CD4-positive, alpha-beta T cell treated with Interleukin-21 for 1 hour (primary cell): ENCODE measurements around the gene TTC33.

Experiments used
- DNase-seq: peaks from one replicate; pipeline ENCODE4 v3.0.0-alpha.2; 2020

Gene TTC33

GRCh38 chr5:40501711-40502444 is 253.9 kb downstream of the TTC33 start:
- no peak for DNase-seq

- DNase-seq: no peak
These were observed 256.1 kb downstream of the TTC33 start for GRCh38 chr5:40499518-40500273.

DNA sequence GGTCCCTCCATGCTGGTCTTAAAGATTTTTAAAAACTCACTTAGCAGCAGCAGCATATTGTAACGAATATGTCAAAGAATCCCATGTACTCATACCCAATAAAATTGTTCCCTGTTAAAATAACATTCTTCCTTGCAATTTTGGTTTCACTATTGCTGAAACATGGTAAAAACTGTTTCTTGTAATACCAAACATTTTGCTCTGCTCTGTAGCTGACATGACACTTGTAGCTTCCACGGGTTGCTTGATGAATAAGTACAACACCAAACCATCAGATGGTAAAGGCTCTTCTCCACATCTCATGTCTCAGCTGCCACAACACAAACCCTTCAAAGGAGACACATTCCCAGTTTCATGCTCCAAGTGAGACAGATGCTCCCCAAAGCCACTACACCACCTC is 256.8 kb downstream of the TTC33 start:
- no peak for DNase-seq

- no peak for DNase-seq
These were observed 258.2 kb downstream of the TTC33 start for GRCh38 chr5:40497573-40497972.

GRCh38 chr5:40495237-40495635 is 260.5 kb downstream of the TTC33 start:
- no peak for DNase-seq

DNA sequence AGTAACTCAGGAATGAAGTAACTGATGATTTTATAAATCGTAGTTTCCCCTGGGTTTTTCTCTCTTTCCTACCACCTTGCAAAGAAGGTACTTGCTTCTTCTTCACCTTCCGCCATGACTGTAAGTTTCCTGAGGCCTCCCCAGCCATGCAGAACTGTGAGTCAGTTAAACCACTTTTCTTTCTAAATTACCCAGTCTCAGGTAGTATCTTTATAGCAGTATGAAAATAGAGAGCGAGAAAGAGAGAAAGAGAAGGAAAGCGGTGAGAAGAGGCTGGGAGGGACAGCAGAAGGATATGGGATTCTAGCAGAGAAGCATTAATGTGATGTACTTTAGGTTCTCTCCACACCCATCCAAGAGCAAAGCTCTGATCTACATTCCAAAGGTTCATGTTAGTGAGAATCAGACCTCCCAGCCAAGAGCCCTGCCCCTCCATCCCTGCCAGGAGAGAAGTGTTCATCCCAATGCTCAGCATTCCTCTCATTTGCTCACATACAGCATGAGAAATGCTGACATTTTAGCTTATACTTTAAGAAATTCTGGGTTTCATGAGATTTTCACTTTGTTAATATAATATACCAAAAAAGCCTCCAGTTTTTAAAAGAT is 261.0 kb downstream of the TTC33 start:
- no peak for DNase-seq

DNA sequence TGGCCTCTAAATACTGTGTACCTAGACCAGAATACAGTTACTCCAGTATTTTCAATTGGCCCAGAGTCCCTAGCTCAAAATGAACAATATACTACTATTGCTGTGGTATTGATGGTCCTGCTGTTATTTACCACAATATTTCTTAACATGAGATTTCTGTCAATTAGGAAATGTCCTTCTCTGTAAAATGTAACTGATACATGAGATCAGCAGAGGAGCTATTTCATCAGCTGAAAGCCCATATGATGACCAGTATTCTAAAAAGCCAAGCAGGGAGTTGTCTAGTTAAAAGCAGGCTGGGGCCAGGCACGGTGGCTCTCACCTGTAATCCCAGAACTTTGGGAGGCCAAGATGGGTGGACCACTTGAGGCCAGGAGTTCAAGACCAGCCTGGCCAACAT is 263.7 kb downstream of the TTC33 start:
- DNase-seq: no peak

GRCh38 chr5:40491644-40492043 is 264.1 kb downstream of the TTC33 start:
- DNase-seq: no peak

DNA sequence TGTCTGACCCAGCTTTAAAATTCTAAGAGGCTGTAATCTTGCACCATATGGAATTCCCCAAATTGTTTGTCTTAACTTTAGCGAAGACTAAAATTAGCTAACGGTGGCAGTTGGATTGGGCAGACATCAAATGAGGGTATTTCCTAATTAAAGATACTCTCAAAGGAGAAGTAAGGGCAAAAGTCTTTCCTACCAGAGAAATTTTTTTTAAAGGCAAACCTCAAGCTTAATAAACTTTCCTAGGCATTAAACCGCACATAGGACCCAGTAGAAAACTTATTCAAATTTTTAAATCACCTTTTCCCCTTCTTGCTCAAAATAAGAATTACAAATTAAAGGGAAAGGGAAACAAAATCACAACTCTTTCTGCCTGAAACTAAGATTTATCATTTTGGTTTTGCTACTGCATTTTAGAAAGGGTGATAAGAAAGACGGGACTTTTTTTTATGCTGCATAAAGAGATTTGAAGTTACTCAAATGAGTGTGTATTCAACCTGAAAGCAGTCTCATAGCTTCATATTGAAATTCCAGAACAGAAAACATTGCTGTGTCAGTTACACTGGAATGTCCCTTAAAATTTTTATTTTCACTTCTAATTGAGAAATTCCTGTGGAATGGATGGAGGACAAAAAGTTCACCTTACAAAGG is 265.2 kb downstream of the TTC33 start:
- DNase-seq: peak; percentile 29

- no peak for DNase-seq
These were observed 266.3 kb downstream of the TTC33 start for GRCh38 chr5:40489421-40489820.

DNA sequence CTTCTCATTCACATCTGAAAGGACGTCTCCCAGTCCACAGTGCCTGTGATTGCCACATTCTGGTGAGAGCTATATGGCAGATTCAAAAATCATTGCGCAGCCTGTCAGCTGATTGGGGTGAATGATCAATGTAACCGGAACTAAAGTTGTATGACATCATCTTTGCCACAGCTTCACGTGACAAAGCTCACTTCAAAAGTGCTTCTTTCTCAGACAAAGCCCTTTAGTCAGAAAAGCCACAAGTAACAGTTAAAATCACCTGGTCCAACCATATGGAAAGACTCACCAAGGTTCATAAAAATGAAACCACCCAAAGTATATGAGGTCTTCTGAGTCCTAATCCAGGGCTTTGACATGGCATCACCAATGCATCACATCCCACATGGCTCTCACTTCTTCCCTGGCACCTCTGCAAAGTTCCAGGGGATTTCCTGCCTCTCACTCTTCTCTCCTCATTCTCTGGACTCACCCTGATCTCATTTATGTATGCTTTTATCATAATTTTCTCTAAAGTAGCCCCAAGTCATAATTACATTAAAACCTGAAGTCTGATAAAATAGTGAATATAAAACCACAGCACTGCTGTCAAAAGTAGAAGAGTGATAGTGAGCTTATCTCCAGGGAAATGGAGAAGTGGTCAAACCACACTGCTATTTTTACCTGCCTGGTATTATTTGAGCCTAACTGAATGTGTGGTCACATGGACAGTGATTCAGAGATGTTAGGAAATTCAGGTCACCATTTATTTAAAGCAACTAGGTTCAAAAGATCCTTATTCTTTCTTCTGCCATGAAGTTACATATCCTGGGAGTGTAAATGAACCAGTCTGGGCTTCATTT is 269.1 kb downstream of the TTC33 start:
- peak; percentile 73 for DNase-seq

DNA sequence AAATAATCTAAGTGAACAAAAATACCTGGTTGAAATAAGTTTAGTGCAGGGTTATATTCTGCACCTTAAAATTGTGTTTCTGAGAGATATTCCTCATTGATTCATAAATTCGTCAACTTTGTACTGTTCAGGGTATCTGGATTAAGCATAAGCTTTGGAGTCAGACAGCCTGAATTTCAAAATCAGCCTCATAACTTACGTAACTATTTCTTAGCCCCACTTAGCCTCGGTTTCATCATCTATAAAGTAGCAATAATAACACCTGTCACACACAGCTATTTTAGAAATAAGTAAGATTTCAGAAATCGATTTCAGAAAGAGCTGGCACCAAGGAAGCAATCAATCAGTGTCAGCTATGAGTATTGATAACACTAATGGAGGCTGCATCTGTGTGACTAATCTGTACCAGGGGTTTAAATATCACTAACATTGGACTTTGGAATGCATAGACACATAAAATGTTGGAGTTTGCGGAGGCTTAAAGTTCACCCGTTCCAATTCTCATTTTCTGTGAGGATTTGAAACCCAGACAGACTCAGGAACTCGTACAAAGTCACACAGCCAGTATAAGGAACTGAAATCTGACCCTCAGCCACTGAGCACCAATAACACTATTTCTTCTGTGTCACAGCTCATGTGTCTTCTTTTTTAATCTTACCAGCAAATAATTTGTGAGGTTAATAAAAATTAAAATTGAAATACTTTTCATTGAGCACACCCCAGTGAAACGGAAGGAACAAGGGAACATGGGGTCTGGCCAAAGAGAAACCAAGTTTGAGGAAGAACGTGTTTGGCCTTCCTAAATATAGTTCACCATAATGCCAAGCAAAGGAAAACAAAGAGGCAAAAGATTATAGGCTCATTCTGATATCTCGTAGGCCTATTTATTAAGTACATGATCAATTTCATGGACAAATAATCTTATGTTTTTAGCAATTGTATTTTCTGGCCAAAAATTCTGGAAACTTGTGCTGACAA is 270.5 kb downstream of the TTC33 start:
- DNase-seq: no peak

- DNase-seq: no peak
These were observed 271.3 kb downstream of the TTC33 start for GRCh38 chr5:40484495-40484894.

GRCh38 chr5:40483316-40483715 is 272.4 kb downstream of the TTC33 start:
- DNase-seq: no peak

GRCh38 chr5:40481241-40481640 is 274.5 kb downstream of the TTC33 start:
- DNase-seq: no peak

GRCh38 chr5:40480392-40480791 is 275.4 kb downstream of the TTC33 start:
- DNase-seq: peak; percentile 37

- DNase-seq: no peak
These were observed 275.8 kb downstream of the TTC33 start for GRCh38 chr5:40479939-40480338.

GRCh38 chr5:40478766-40479165 is 277.0 kb downstream of the TTC33 start:
- no peak for DNase-seq

GRCh38 chr5:40477856-40478546 is 277.8 kb downstream of the TTC33 start:
- no peak for DNase-seq

- DNase-seq: no peak
These were observed 280.2 kb downstream of the TTC33 start for GRCh38 chr5:40475561-40475960.

- no peak for DNase-seq
These were observed 281.5 kb downstream of the TTC33 start for GRCh38 chr5:40474250-40474649.
